Esophagus muscularis mucosa (tissue), 4 donors: ENCODE measurements around the gene IPO11. TPM values are rescaled to one million over a fixed set of nuclear protein-coding genes. Genes with fewer than 3 reads are reported as not detected.

Source experiments
- DNase-seq: peaks from one replicate; pipeline ENCODE4 v3.0.0-alpha.2; 2017; ENCODE audit errors: extremely low spot score
- H3K27ac ChIP-seq, 4 donors: fragments of 200-600 bp; sonication (generic); replicated peaks in 1 of 4; 1 replicate in 3 of 4; 2 replicates in 1 of 4; pipeline ENCODE4 v1.5.1; 2016 to 2019; ENCODE audit warnings: mild to moderate bottlenecking in 1 of 4
- H3K27me3 ChIP-seq, 4 donors: fragments of 200-600 bp; sonication (generic); one replicate each; pipeline versions ENCODE4 v1.5.1 to v1.6.0; 2016 to 2019
- H3K36me3 ChIP-seq, 4 donors: fragments of 200-600 bp; sonication (generic); one replicate each; pipeline ENCODE4 v1.5.1; 2016 to 2019
- H3K4me1 ChIP-seq, 4 donors: fragments of 200-600 bp; sonication (generic); one replicate each; pipeline ENCODE4 v1.5.1; 2016 to 2019
- H3K4me3 ChIP-seq, 4 donors: fragments of 200-600 bp; sonication (generic); 1 replicate in 2 of 4; 2 replicates in 2 of 4; pipeline ENCODE4 v1.5.1; 2016 to 2019; ENCODE audit warnings: mild to moderate bottlenecking in 4 of 4, moderate library complexity in 1 of 4
- H3K9me3 ChIP-seq, 4 donors: fragments of 200-600 bp; sonication (generic); 1 replicate in 3 of 4; 2 replicates in 1 of 4; pipeline ENCODE4 v1.5.1; 2016 to 2019
- CTCF ChIP-seq, 3 experiments: fragments of 200-600 bp in 2 of 3; fragments of 450-650 bp in 1 of 3; sonication (generic) in 2 of 3; IDR thresholded peaks; one replicate each; pipeline ENCODE4 v1.5.1; 2017 to 2019; ENCODE audit warnings: antibody characterized with exemption in 3 of 3, mild to moderate bottlenecking in 2 of 3, moderate library complexity in 1 of 3
- EP300 ChIP-seq: sonication (generic); formaldehyde crosslinking; IDR thresholded peaks from one replicate; pipeline ENCODE4 v1.6.1; 2017; ENCODE audit warnings: antibody characterized with exemption
- POLR2A ChIP-seq: fragments of 450-650 bp; IDR thresholded peaks from one replicate; pipeline ENCODE4 v1.6.1; 2017; ENCODE audit warnings: antibody characterized with exemption, moderate library complexity, mild to moderate bottlenecking, low read depth
- POLR2AphosphoS5 ChIP-seq, 2 donors: sonication (generic); formaldehyde crosslinking; IDR thresholded peaks; one replicate each; pipeline ENCODE4 v1.6.1; 2017; ENCODE audit warnings: antibody characterized with exemption in 2 of 2
- WGBS: methylation state at CpG from one replicate; pipeline ENCODE4 v1.1.5; 2018; 5-methylcytosine and 5-hydroxymethylcytosine counted together
- intact Hi-C: fragments of 100-400 bp; cut with DNase I; formaldehyde crosslinking; loops from one replicate; pipeline ENCODE4 v1.15.1; 2023
- total RNA-seq, 4 donors: library from RNA; depleted of rRNA; stranded (reverse); fragments of >200 nt; gene quantifications; one replicate each; pipeline versions ENCODE4 v1.1.0 to v1.2.1, GENCODE V29; 2016

The IPO11 gene
- total RNA-seq, 4 donors from 2014 or later = 14.8 to 19.6 (median 18.3) TPM

GRCh38 chr5:62585751-62586150 is 173.2 kb downstream of the IPO11 start:
- H3K4me1 ChIP-seq = no peaks in the 10 kb centered on the region
- TF ChIP-seq CTCF (IDR thresholded peaks at IDR 0.05) (no peak), EP300 (no peak), POLR2A (no peak), POLR2AphosphoS5 (IDR thresholded peaks at IDR 0.05) (no peak)

GRCh38 chr5:62587737-62588136 is 175.2 kb downstream of the IPO11 start:
- intact Hi-C loops = no loop called here
- DNase-seq = no peak
- no peaks in the 10 kb centered on the region for H3K4me1 ChIP-seq
- H3K4me3 ChIP-seq = no peak overlapping the region
- H3K27me3 ChIP-seq = no peaks in the 10 kb centered on the region
- 71% methylated on average over 3 of the region's 3 CpGs for WGBS
- TF ChIP-seq CTCF (IDR thresholded peaks at IDR 0.05) = no peak
- TF ChIP-seq POLR2AphosphoS5 (IDR thresholded peaks at IDR 0.05) = no peak
- no peak for TF ChIP-seq EP300
- TF ChIP-seq POLR2A = no peak
- no peaks in the 10 kb centered on the region for H3K9me3 ChIP-seq
- peaks cover 0 to 14% (median 6%) of the 10 kb centered on the region in 4 donors for H3K36me3 ChIP-seq
- H3K27ac ChIP-seq = no peak overlapping the region

More at GRCh38 chr5:62585751-62586150, 173.2 kb downstream of the IPO11 start:
- intact Hi-C loops = no loop called here
- Histone ChIP-seq H3K36me3 (peaks cover 0 to under 1% (median 0%) of the 10 kb centered on the region in 4 donors), H3K27ac (no peak overlapping the region), H3K4me3 (no peak overlapping the region), H3K27me3 (no peaks in the 10 kb centered on the region), H3K9me3 (no peaks in the 10 kb centered on the region)
- no peak for DNase-seq

- Histone ChIP-seq H3K27ac (no peak overlapping the region), H3K4me1 (no peaks in the 10 kb centered on the region), H3K9me3 (no peaks in the 10 kb centered on the region), H3K4me3 (no peak overlapping the region), H3K27me3 (no peaks in the 10 kb centered on the region), H3K36me3 (peaks cover 0 to 20% (median 9%) of the 10 kb centered on the region in 4 donors)
- DNase-seq = no peak
- no peak for TF ChIP-seq POLR2AphosphoS5 (IDR thresholded peaks at IDR 0.05)
- TF ChIP-seq EP300 = no peak
- TF ChIP-seq POLR2A = no peak
- no peak for TF ChIP-seq CTCF (IDR thresholded peaks at IDR 0.05)
- WGBS = 96% methylated on average over 4 of the region's 4 CpGs
- intact Hi-C loops = no loop called here
Observed at GRCh38 chr5:62588668-62589067, 176.1 kb downstream of the IPO11 start.

- Histone ChIP-seq H3K27me3 (no peaks in the 10 kb centered on the region), H3K4me3 (no peak overlapping the region), H3K36me3 (peaks cover 0 to 26% (median 14%) of the 10 kb centered on the region in 4 donors), H3K27ac (no peak overlapping the region), H3K4me1 (no peaks in the 10 kb centered on the region), H3K9me3 (no peaks in the 10 kb centered on the region)
- intact Hi-C loops = no loop called here
- no peak for DNase-seq
- WGBS = 96% methylated on average over 2 of the region's 2 CpGs
- no peak for TF ChIP-seq EP300
- TF ChIP-seq POLR2AphosphoS5 (IDR thresholded peaks at IDR 0.05) = no peak
- no peak for TF ChIP-seq POLR2A
- TF ChIP-seq CTCF (IDR thresholded peaks at IDR 0.05) = no peak
Observed at GRCh38 chr5:62589504-62589903, 176.9 kb downstream of the IPO11 start.

- H3K4me1 ChIP-seq = no peaks in the 10 kb centered on the region
- H3K9me3 ChIP-seq = no peaks in the 10 kb centered on the region
- no peak for DNase-seq
- H3K27me3 ChIP-seq = no peaks in the 10 kb centered on the region
- peaks cover 0 to 31% (median 15%) of the 10 kb centered on the region in 4 donors for H3K36me3 ChIP-seq
- no peak overlapping the region for H3K27ac ChIP-seq
- WGBS = 93% methylated on average over 2 of the region's 2 CpGs
- H3K4me3 ChIP-seq = no peak overlapping the region
- intact Hi-C loops = no loop called here
- TF ChIP-seq POLR2A = no peak
- no peak for TF ChIP-seq POLR2AphosphoS5 (IDR thresholded peaks at IDR 0.05)
- no peak for TF ChIP-seq EP300
- TF ChIP-seq CTCF (IDR thresholded peaks at IDR 0.05) = no peak
Observed at GRCh38 chr5:62590387-62590786, 177.8 kb downstream of the IPO11 start.
